HepG2 (cell line): ENCODE data around the gene GPR107. TPM values are rescaled to one million over a fixed set of nuclear protein-coding genes. Genes with fewer than 3 reads are reported as not detected.
A peak's percentile ranks its signal among the peaks of the same experiment; 100 is the strongest.

Source experiments
- ATAC-seq: fragments of 200-7000 bp; cut with Tn5 transposase; 3 replicates; pipeline ENCODE4 v1.9.1; 2020; ENCODE audit warnings: mild to moderate bottlenecking, moderate library complexity
- BruUV-seq: library from RNA; stranded (reverse); fragments of 400-500 nt; replicated peaks from 2 replicates; lab custom pipeline; 2021; lab: Mats Ljungman, UMichigan
- CTCF ChIA-PET: fragments of 300-600 bp; formaldehyde crosslinking; extraction: SDS; loops from one replicate; lab custom pipeline; 2021; ENCODE audit warnings: low total read pairs, inconsistent platforms, low intra/inter-chr PET ratio; lab: Yijun Ruan, JAX
- POLR2A ChIA-PET: fragments of 350-600 bp; sonication (Branson Sonifier 250); formaldehyde crosslinking; loops from one replicate; lab custom pipeline; 2020; ENCODE audit warnings: antibody characterized with exemption, inconsistent platforms; lab: Yijun Ruan, JAX
- DNase-seq: peaks from one replicate; pipeline ENCODE4 v3.0.0-alpha.2; 2015; ENCODE audit warnings: low spot score
- FAIRE-seq: peaks from 3 replicates; lab custom pipeline; 2011; peaks lifted over from hg19 to GRCh38; lab: Jason Lieb, UNC
- H2AFZ ChIP-seq: one replicate; pipeline ENCODE4 v1.6.1; 2011; ENCODE audit warnings: low read length, inconsistent platforms
- H3K27ac ChIP-seq: fragments of 300-600 bp; 3 replicates; pipeline ENCODE4 v1.8.0; 2011; ENCODE audit warnings: mixed run types, mild to moderate bottlenecking, mixed read lengths, low read length, inconsistent platforms; ENCODE audit not compliant: insufficient read depth; ENCODE audit errors: extremely low read length
- H3K27me3 ChIP-seq, 2 experiments: fragments of 200-600 bp in 1 of 2; 2 replicates in 1 of 2; 3 replicates in 1 of 2; pipeline versions ENCODE4 v1.6.0 to v1.8.0; 2011; ENCODE audit warnings: low read length in 2 of 2, mild to moderate bottlenecking in 2 of 2, moderate library complexity in 2 of 2, inconsistent platforms in 1 of 2; ENCODE audit not compliant: insufficient read depth in 2 of 2, control insufficient read depth in 1 of 2
- H3K36me3 ChIP-seq, 2 experiments: fragments of 200-600 bp in 1 of 2; replicated peaks in 1 of 2; 2 replicates in 1 of 2; 3 replicates in 1 of 2; pipeline versions ENCODE4 v1.5.1 to v1.8.0; 2011; ENCODE audit warnings: low read length in 2 of 2, inconsistent platforms in 1 of 2; ENCODE audit not compliant: insufficient read depth in 2 of 2, control insufficient read depth in 1 of 2
- H3K4me1 ChIP-seq: 2 replicates; pipeline ENCODE4 v1.5.1; 2012; ENCODE audit warnings: low read length, inconsistent platforms; ENCODE audit not compliant: insufficient read depth
- H3K4me2 ChIP-seq: 2 replicates; pipeline ENCODE4 v1.6.0; 2011; ENCODE audit warnings: low read depth, low read length, inconsistent platforms
- H3K4me3 ChIP-seq, 3 experiments: fragments of 200-600 bp in 1 of 3; sonication (generic), shearing (Covaris generic) in 1 of 3; replicated peaks in 1 of 3; 2 replicates each; pipeline ENCODE4 v1.5.1; 2011 to 2016; ENCODE audit warnings: low read length in 3 of 3, inconsistent platforms in 2 of 3, low read depth in 2 of 3, mild to moderate bottlenecking in 2 of 3, control low read depth in 1 of 3, mixed read lengths in 1 of 3; ENCODE audit not compliant: insufficient read depth in 1 of 3
- H3K79me2 ChIP-seq: one replicate; pipeline ENCODE4 v1.6.1; 2011; ENCODE audit warnings: low read length, inconsistent platforms; ENCODE audit not compliant: insufficient read depth
- H3K9ac ChIP-seq: 2 replicates; pipeline ENCODE4 v1.6.0; 2011; ENCODE audit warnings: mild to moderate bottlenecking, low read depth, low read length, inconsistent platforms; ENCODE audit not compliant: insufficient read depth
- H3K9me3 ChIP-seq: 2 replicates; pipeline ENCODE4 v1.5.1; 2012; ENCODE audit warnings: mild to moderate bottlenecking, low read length
- H4K20me1 ChIP-seq: 2 replicates; pipeline ENCODE4 v1.6.0; 2011; ENCODE audit warnings: inconsistent platforms, mild to moderate bottlenecking, low read length, moderate library complexity; ENCODE audit not compliant: insufficient read depth
- GATAD2A ChIP-seq: IDR thresholded peaks from 2 replicates; pipeline ENCODE4 v1.6.1; 2016
- IRF2 ChIP-seq: IDR thresholded peaks from 2 replicates; pipeline ENCODE4 v1.6.1; 2018; ENCODE audit warnings: missing genetic modification reagents, missing compliant biosample characterization
- ZNF33A ChIP-seq: sonication (generic); formaldehyde crosslinking; IDR thresholded peaks from 2 replicates; pipeline ENCODE4 v1.5.1; 2020; ENCODE audit warnings: missing genetic modification reagents, mild to moderate bottlenecking, moderate library complexity, borderline replicate concordance
- ZNF710 ChIP-seq: sonication (generic); formaldehyde crosslinking; IDR thresholded peaks from 2 replicates; pipeline ENCODE4 v1.5.0; 2020; ENCODE audit warnings: mild to moderate bottlenecking, missing genetic modification reagents, borderline replicate concordance
- ZNF770 ChIP-seq: sonication (generic); formaldehyde crosslinking; IDR thresholded peaks from 2 replicates; pipeline ENCODE4 v1.5.0; 2020; ENCODE audit warnings: mild to moderate bottlenecking, missing genetic modification reagents
- WGBS: methylation state at CpG from one replicate; pipeline ENCODE4 v1.1.6; 2017; ENCODE audit warnings: low lambda C conversion rate; 5-methylcytosine and 5-hydroxymethylcytosine counted together
- in situ Hi-C: cut with HindIII; loops from 2 replicates; pipeline ENCODE4 v1.10.0; 2017; ENCODE audit warnings: low pct_unique_long_range_greater_than_20kb; ENCODE audit not compliant: extremely low pct_ligation_motif_present
- intact Hi-C: fragments of 100-400 bp; cut with micrococcal nuclease; formaldehyde crosslinking; loops from one replicate; pipeline ENCODE4 v1.10.0; 2022; ENCODE audit not compliant: unreplicated experiment
- polyA plus RNA-seq, 8 experiments: library from polyadenylated mRNA; depleted of rRNA in 3 of 8; stranded (reverse) in 7 of 8; unstranded in 1 of 8; fragments of >200 nt; fragmentation: Illumina TruSeq in 4 of 8; extraction: Trizol in 4 of 8; gene quantifications; 2 replicates each; pipeline versions ENCODE4 v1.2.1 to v1.2.3, GENCODE V29; 2011 to 2016; ENCODE audit warnings: low read depth in 4 of 8, missing spikeins in 1 of 8, mixed read lengths in 1 of 8; ENCODE audit not compliant: insufficient read depth in 1 of 8
- total RNA-seq, 5 experiments: library from RNA; depleted of rRNA; stranded (reverse); fragments of >200 nt; fragmentation: Illumina TruSeq; extraction: Trizol; gene quantifications; 2 replicates each; pipeline ENCODE4 v1.2.3, GENCODE V29; 2016; ENCODE audit warnings: low read depth in 1 of 5

The GPR107 gene
- total and polyA plus RNA-seq, 2 of the 13 experiments (the other 11 are each of a cell fraction or from before 2014, with no cell fraction given) = 22.5 to 24.4 TPM

GRCh38 chr9:130054820-130055219 is 1.1 kb downstream of the GPR107 start:
- intact Hi-C loops = no loop called here
- in situ Hi-C loops = no loop called here
- Histone ChIP-seq H3K4me3 (peak overlapping the region; percentile 90 to 97 (median 93)), H3K9me3 (no peaks in the 10 kb centered on the region), H3K27ac (peak overlapping the region; percentile 87), H3K9ac (peak overlapping the region; percentile 86), H2AFZ (no peak overlapping the region), H3K27me3 (no peaks in the 10 kb centered on the region; a peak in 1 of 5 replicates), H3K4me1 (peaks cover 30% of the 10 kb centered on the region), H3K36me3 (peaks cover 0 to 7% of the 10 kb centered on the region in 2 experiments; a peak in 3 of 5 replicates), H4K20me1 (no peaks in the 10 kb centered on the region), H3K79me2 (peaks cover 42% of the 10 kb centered on the region), H3K4me2 (peak overlapping the region; percentile 96)
- TF ChIP-seq ZNF33A (CRISPR knock-in tag) (no peak), IRF2 (CRISPR knock-in tag) (no peak), GATAD2A (CRISPR knock-in tag) (no peak), ZNF710 (no peak), ZNF770 (CRISPR knock-in tag) (peak; percentile 96)
- ChIA-PET CTCF (no interaction called here), POLR2A (no interaction called here)
- 53% methylated on average over 8 of the region's 8 CpGs for WGBS
- no peak for FAIRE-seq
- no TSS peak for BruUV-seq
- DNase-seq = no peak
- ATAC-seq = no peak
